ENCODE data around the gene IL10RB.
A peak's percentile ranks its signal among the peaks of the same experiment; 100 is the strongest.

Gene IL10RB

GRCh38 chr21:33339918-33340317 is 73.8 kb downstream of the IL10RB start:
- Mint-ChIP-seq H3K27ac (peak overlapping the region; percentile 73), H3K4me1 (ENCODE audit: low read depth) (peaks cover 17% of the 10 kb centered on the region), H3K4me3 (no peak overlapping the region), H3K27me3 (no peaks in the 10 kb centered on the region), H3K9me3 (no peaks in the 10 kb centered on the region), H3K36me3 (ENCODE audit: low read depth) (peaks cover 37% of the 10 kb centered on the region)

GRCh38 chr21:33345751-33346238 is 79.6 kb downstream of the IL10RB start:
- no peaks in the 10 kb centered on the region for H3K9me3 Mint-ChIP-seq
- H3K27ac Mint-ChIP-seq = peak overlapping the region; percentile 14
- peaks cover 56% of the 10 kb centered on the region for H3K36me3 Mint-ChIP-seq (ENCODE audit: low read depth)
- peaks cover 9% of the 10 kb centered on the region for H3K4me1 Mint-ChIP-seq (ENCODE audit: low read depth)
- no peak overlapping the region for H3K4me3 Mint-ChIP-seq
- H3K27me3 Mint-ChIP-seq = no peaks in the 10 kb centered on the region
